Cardiac muscle cell (in vitro differentiated cells and primary cell): ENCODE data around the gene OVCA2. TPM values are rescaled to one million over a fixed set of nuclear protein-coding genes. Genes with fewer than 3 reads are reported as not detected.

Experiments used
- DNase-seq, 2 donors: peaks; one replicate each; pipeline versions ENCODE4 v3.0.0 to v3.0.0-alpha.2; 2010 to 2017; ENCODE audit warnings: low read depth in 1 of 2, low spot score in 1 of 2
- H3K27ac ChIP-seq: fragments of 200-600 bp; sonication (generic); 2 replicates; pipeline ENCODE4 v1.5.1; 2016
- H3K27me3 ChIP-seq: fragments of 200-600 bp; sonication (generic); 2 replicates; pipeline ENCODE4 v1.6.0; 2016; ENCODE audit warnings: control low read depth
- H3K36me3 ChIP-seq: fragments of 200-600 bp; sonication (generic); 2 replicates; pipeline ENCODE4 v1.5.1; 2016; ENCODE audit warnings: control low read depth
- H3K4me1 ChIP-seq: fragments of 200-600 bp; sonication (generic); 2 replicates; pipeline ENCODE4 v1.8.1; 2017; ENCODE audit warnings: low read depth, mild to moderate bottlenecking, mixed run types
- H3K4me3 ChIP-seq: fragments of 200-600 bp; sonication (generic); 2 replicates; pipeline ENCODE4 v1.5.1; 2016; ENCODE audit warnings: mild to moderate bottlenecking
- H3K9me3 ChIP-seq: fragments of 200-600 bp; sonication (generic); 2 replicates; pipeline ENCODE4 v1.5.1; 2017; ENCODE audit warnings: low read depth, mild to moderate bottlenecking, control low read depth
- polyA plus RNA-seq: library from polyadenylated mRNA; unstranded; fragments of >200 nt; fragmentation: Nextera tagmentation; extraction: Ambion mirVana; gene quantifications from 2 replicates; pipeline ENCODE4 v1.2.1, GENCODE V29; 2016
- total RNA-seq: library from RNA; depleted of rRNA; stranded (reverse); fragments of >200 nt; gene quantifications from 2 replicates; pipeline ENCODE4 v1.2.3, GENCODE V29; 2016
- TF ChIP-seq, protein P1 (sequence below): IDR thresholded peaks from 2 replicates; pipeline ENCODE4 v1.5.1; 2012; ENCODE audit warnings: low read depth, mild to moderate bottlenecking, low read length

The OVCA2 gene
- total and polyA plus RNA-seq, 2 experiments from 2014 or later, result 36.8 to 40.6 TPM

- no peaks in the 10 kb centered on the region for H3K27me3 ChIP-seq
- H3K36me3 ChIP-seq, result peaks cover 2% of the 10 kb centered on the region
- no peak overlapping the region for H3K4me3 ChIP-seq
- no peak overlapping the region for H3K27ac ChIP-seq
- H3K4me1 ChIP-seq, result peaks cover 5% of the 10 kb centered on the region
- TF ChIP-seq, protein P1, sequence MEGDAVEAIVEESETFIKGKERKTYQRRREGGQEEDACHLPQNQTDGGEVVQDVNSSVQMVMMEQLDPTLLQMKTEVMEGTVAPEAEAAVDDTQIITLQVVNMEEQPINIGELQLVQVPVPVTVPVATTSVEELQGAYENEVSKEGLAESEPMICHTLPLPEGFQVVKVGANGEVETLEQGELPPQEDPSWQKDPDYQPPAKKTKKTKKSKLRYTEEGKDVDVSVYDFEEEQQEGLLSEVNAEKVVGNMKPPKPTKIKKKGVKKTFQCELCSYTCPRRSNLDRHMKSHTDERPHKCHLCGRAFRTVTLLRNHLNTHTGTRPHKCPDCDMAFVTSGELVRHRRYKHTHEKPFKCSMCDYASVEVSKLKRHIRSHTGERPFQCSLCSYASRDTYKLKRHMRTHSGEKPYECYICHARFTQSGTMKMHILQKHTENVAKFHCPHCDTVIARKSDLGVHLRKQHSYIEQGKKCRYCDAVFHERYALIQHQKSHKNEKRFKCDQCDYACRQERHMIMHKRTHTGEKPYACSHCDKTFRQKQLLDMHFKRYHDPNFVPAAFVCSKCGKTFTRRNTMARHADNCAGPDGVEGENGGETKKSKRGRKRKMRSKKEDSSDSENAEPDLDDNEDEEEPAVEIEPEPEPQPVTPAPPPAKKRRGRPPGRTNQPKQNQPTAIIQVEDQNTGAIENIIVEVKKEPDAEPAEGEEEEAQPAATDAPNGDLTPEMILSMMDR, result no peak
- H3K9me3 ChIP-seq, result no peaks in the 10 kb centered on the region
- DNase-seq, result no peak
These were observed 8.7 kb upstream of the OVCA2 start for GRCh38 chr17:2033153-2033552.

DNA sequence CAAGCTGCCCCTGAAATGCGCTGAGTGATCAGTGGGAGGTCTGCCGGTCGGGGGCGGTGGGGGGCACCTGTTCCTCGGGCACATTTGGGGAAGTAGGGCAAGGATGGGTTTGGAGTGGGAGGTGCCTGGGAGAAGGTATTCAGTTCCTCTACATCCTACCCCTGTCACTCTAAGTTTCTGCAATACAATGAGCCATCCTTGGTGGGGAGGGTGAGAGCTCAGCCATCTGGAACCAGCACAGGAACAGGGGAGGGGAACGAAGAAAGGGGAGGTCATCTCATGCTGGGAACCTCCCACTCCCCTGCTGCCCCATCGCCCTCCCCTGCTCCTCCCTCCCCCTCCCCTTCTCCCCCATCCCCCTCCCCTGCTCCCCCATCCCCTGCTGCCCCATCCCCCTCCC, 7.7 kb upstream of the OVCA2 start:
- TF ChIP-seq, protein P1, result no peak
- H3K4me1 ChIP-seq, result peaks cover 5% of the 10 kb centered on the region
- H3K27ac ChIP-seq, result no peak overlapping the region
- H3K4me3 ChIP-seq, result no peak overlapping the region
- H3K9me3 ChIP-seq, result no peaks in the 10 kb centered on the region
- H3K36me3 ChIP-seq, result peaks cover 2% of the 10 kb centered on the region
- H3K27me3 ChIP-seq, result no peaks in the 10 kb centered on the region
- DNase-seq, result peak in 1 of 2 donors; percentile 69

- TF ChIP-seq, protein P1, result no peak
- Histone ChIP-seq H3K27ac (no peak overlapping the region), H3K4me3 (no peak overlapping the region), H3K4me1 (peaks cover 5% of the 10 kb centered on the region), H3K27me3 (no peaks in the 10 kb centered on the region), H3K36me3 (peaks cover 2% of the 10 kb centered on the region), H3K9me3 (no peaks in the 10 kb centered on the region)
- peak in 1 of 2 donors; percentile 90 for DNase-seq
These were observed 6.8 kb upstream of the OVCA2 start for GRCh38 chr17:2034806-2035540.

- peaks cover 4% of the 10 kb centered on the region for H3K4me1 ChIP-seq
- DNase-seq, result no peak
- TF ChIP-seq, protein P1, result no peak
- H3K4me3 ChIP-seq, result no peak overlapping the region
- H3K36me3 ChIP-seq, result peaks cover 2% of the 10 kb centered on the region
- H3K9me3 ChIP-seq, result no peaks in the 10 kb centered on the region
- H3K27me3 ChIP-seq, result no peaks in the 10 kb centered on the region
- no peak overlapping the region for H3K27ac ChIP-seq
These were observed 6.0 kb upstream of the OVCA2 start for GRCh38 chr17:2035541-2036488.

- Histone ChIP-seq H3K36me3 (peaks cover 2% of the 10 kb centered on the region), H3K9me3 (no peaks in the 10 kb centered on the region), H3K27ac (no peak overlapping the region), H3K27me3 (no peaks in the 10 kb centered on the region), H3K4me1 (peaks cover 4% of the 10 kb centered on the region), H3K4me3 (no peak overlapping the region)
- TF ChIP-seq, protein P1, result no peak
- DNase-seq, result no peak
These were observed 4.7 kb upstream of the OVCA2 start for GRCh38 chr17:2037155-2037554.
